Karpas-422 (cell line): ENCODE results near the gene IQCK. TPM values are rescaled to one million over a fixed set of nuclear protein-coding genes. Genes with fewer than 3 reads are reported as not detected.

Experiments used
- DNase-seq: peaks from one replicate; pipeline ENCODE4 v3.0.0-alpha.2; 2015
- H2AFZ ChIP-seq: fragments of 200-600 bp; sonication (generic); 2 replicates; pipeline ENCODE4 v1.6.1; 2014; ENCODE audit warnings: antibody characterized with exemption, low read length, mixed read lengths
- H3K27ac ChIP-seq: fragments of 200-600 bp; sonication (generic); 2 replicates; pipeline ENCODE4 v1.5.1; 2014; ENCODE audit warnings: mild to moderate bottlenecking, low read length, moderate library complexity
- H3K27me3 ChIP-seq: fragments of 200-600 bp; sonication (generic); 2 replicates; pipeline ENCODE4 v1.6.1; 2014; ENCODE audit warnings: low read length, mixed read lengths
- H3K36me3 ChIP-seq: fragments of 200-600 bp; sonication (generic); 2 replicates; pipeline ENCODE4 v1.6.1; 2014; ENCODE audit warnings: low read length, mixed read lengths; ENCODE audit not compliant: insufficient read depth
- H3K4me1 ChIP-seq: fragments of 200-600 bp; sonication (generic); 2 replicates; pipeline ENCODE4 v1.6.1; 2014; ENCODE audit warnings: mild to moderate bottlenecking, low read length, mixed read lengths
- H3K4me2 ChIP-seq: fragments of 200-600 bp; sonication (generic); 2 replicates; pipeline ENCODE4 v1.6.1; 2014; ENCODE audit warnings: low read length, low read depth, mild to moderate bottlenecking; ENCODE audit not compliant: poor library complexity, severe bottlenecking
- H3K4me3 ChIP-seq: fragments of 200-600 bp; sonication (generic); 2 replicates; pipeline ENCODE4 v1.5.1; 2014; ENCODE audit warnings: mild to moderate bottlenecking, antibody characterized with exemption, low read length, mixed read lengths
- H3K79me2 ChIP-seq: fragments of 200-600 bp; sonication (generic); 2 replicates; pipeline ENCODE4 v1.6.1; 2014; ENCODE audit warnings: mild to moderate bottlenecking, low read length, mixed read lengths
- H3K9ac ChIP-seq: fragments of 200-600 bp; sonication (generic); 2 replicates; pipeline ENCODE4 v1.6.0; 2014; ENCODE audit warnings: low read length
- H3K9me2 ChIP-seq: fragments of 200-600 bp; sonication (generic), shearing (Covaris generic); replicated peaks from 2 replicates; pipeline ENCODE4 v1.6.0; 2014; ENCODE audit warnings: mild to moderate bottlenecking, low read length, moderate library complexity; ENCODE audit not compliant: insufficient read depth
- H3K9me3 ChIP-seq: fragments of 300-700, 200-600 bp; sonication (generic); 2 replicates; pipeline ENCODE4 v1.6.1; 2014; ENCODE audit warnings: low read length, mixed read lengths
- H4K20me1 ChIP-seq: fragments of 200-600 bp; sonication (generic); 2 replicates; pipeline ENCODE4 v1.6.1; 2014; ENCODE audit warnings: mild to moderate bottlenecking, antibody characterized with exemption, low read length, low read depth; ENCODE audit not compliant: insufficient read depth
- total RNA-seq: library from RNA; depleted of rRNA; stranded (reverse); fragments of >200 nt; shearing (Covaris generic); gene quantifications from 2 replicates; pipeline ENCODE4 v1.2.3, GENCODE V29; 2014; ENCODE audit warnings: low replicate concordance

The IQCK gene
- total RNA-seq, 1 experiment from 2014 or later = 4.9 TPM

DNA sequence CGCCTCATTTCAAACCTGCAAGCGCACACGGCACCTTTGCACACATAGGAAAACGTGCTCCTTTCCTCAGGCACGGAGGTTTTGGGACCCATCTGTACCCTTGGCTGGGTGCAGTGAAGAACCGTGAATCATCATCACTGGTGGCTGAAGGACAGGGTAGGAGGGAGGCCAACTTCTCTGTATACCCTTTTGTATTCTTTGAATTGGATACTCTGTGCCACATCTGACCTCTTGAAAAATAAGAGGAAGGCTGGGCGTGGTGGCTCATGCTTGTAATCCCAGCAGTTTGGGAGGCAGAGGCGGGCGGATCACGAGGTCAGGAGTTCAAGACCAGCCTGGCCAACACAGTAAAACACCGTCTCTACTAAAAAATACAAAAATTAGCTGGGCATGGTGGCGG, 154.9 kb downstream of the IQCK start:
- Histone ChIP-seq H3K9ac (no peak overlapping the region), H3K27me3 (no peaks in the 10 kb centered on the region), H2AFZ (no peak overlapping the region), H3K36me3 (no peaks in the 10 kb centered on the region), H3K4me3 (no peak overlapping the region), H3K27ac (no peak overlapping the region), H3K79me2 (no peaks in the 10 kb centered on the region), H3K9me3 (no peaks in the 10 kb centered on the region), H3K4me2 (no peak overlapping the region), H3K4me1 (no peaks in the 10 kb centered on the region), H3K9me2 (no peaks in the 10 kb centered on the region), H4K20me1 (no peaks in the 10 kb centered on the region)
- DNase-seq = no peak

DNA sequence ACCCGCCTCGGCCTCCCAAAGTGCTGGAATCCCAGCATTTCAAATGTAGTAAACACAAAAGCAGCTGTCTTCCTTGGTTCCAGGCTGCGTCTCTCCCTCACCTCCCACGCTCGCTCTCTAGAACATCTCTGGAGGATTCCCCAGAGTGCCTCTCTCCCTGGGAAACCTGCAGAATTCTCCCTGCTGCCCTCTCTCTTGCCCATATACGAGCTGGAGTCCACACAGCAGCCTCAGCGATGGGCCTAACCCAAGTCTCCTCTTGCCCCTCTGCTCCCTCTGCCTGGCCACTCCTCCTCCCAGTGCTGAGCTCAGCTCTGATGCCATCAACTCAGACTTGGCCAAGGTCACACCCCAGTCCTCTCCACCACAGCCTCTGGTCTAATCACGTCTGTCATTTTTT, 156.0 kb downstream of the IQCK start:
- Histone ChIP-seq H3K9ac (no peak overlapping the region), H3K4me2 (no peak overlapping the region), H3K27ac (no peak overlapping the region), H3K36me3 (no peaks in the 10 kb centered on the region), H3K79me2 (no peaks in the 10 kb centered on the region), H3K4me3 (no peak overlapping the region), H3K4me1 (no peaks in the 10 kb centered on the region), H3K9me2 (no peaks in the 10 kb centered on the region), H3K27me3 (no peaks in the 10 kb centered on the region), H2AFZ (no peak overlapping the region), H4K20me1 (no peaks in the 10 kb centered on the region), H3K9me3 (no peaks in the 10 kb centered on the region)
- DNase-seq = no peak

DNA sequence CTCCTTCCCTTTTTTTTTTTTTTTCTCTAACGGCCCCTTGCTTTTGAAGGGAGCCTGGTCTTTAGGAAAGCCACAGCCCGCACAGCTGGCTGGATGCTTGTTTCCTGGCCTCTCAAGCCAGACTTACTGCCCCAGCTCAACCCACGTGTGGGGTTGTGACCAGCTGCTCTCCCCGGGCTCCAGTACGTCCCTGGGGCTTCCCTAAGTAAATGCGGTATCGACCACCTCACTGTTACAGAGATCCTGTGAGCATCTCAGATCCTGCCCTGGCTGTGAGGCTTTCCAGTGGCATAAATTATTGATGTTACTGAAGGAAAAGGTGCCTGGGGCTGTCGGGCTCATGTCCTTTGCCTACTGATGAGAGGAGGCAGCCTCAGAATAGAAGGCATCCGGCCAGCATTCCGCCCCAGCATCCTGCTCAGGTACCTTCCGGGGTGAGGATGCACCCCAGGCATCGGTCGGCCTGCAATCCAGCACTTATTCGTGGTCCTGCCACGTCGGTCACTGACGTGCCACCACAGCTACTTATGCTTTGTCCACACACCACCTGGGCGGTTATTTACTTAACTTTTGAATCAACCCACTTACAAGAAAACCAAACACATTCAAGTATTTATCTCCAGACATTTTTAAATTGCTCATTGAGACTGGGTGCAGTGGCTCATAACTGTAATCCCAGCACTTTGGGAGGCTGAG, 156.9 kb downstream of the IQCK start:
- Histone ChIP-seq H3K36me3 (no peaks in the 10 kb centered on the region), H3K27ac (no peak overlapping the region), H3K9me2 (no peaks in the 10 kb centered on the region), H2AFZ (no peak overlapping the region), H3K4me3 (no peak overlapping the region), H3K9ac (no peak overlapping the region), H4K20me1 (no peaks in the 10 kb centered on the region), H3K9me3 (no peaks in the 10 kb centered on the region), H3K27me3 (no peaks in the 10 kb centered on the region), H3K4me2 (no peak overlapping the region), H3K79me2 (no peaks in the 10 kb centered on the region), H3K4me1 (no peaks in the 10 kb centered on the region)
- no peak for DNase-seq

DNA sequence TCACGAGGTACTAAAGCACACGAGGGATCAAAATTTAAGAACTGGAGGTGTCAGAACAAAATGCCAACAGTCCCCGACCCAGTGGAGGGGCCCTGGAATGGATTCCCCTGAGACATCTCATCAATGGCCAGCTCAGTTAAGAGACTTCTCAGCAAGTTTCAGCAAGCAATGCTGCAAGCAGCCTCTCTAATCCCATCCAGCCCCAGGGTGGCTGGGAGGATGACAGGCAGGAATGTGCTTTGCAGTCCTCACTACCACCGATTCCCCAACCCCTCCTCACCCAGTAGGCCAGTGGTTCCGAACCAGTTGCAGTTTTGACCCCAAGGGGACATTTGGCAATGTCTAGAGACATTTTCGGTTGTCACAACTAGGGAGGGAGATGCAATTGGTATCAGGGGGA, 157.8 kb downstream of the IQCK start:
- H3K4me1 ChIP-seq = no peaks in the 10 kb centered on the region
- no peaks in the 10 kb centered on the region for H3K79me2 ChIP-seq
- no peak overlapping the region for H3K4me2 ChIP-seq
- no peak overlapping the region for H3K27ac ChIP-seq
- no peaks in the 10 kb centered on the region for H4K20me1 ChIP-seq
- H3K9me3 ChIP-seq = no peaks in the 10 kb centered on the region
- no peak overlapping the region for H3K4me3 ChIP-seq
- no peaks in the 10 kb centered on the region for H3K36me3 ChIP-seq
- no peaks in the 10 kb centered on the region for H3K27me3 ChIP-seq
- no peak for DNase-seq
- H3K9me2 ChIP-seq = no peaks in the 10 kb centered on the region
- H2AFZ ChIP-seq = no peak overlapping the region
- H3K9ac ChIP-seq = no peak overlapping the region

DNA sequence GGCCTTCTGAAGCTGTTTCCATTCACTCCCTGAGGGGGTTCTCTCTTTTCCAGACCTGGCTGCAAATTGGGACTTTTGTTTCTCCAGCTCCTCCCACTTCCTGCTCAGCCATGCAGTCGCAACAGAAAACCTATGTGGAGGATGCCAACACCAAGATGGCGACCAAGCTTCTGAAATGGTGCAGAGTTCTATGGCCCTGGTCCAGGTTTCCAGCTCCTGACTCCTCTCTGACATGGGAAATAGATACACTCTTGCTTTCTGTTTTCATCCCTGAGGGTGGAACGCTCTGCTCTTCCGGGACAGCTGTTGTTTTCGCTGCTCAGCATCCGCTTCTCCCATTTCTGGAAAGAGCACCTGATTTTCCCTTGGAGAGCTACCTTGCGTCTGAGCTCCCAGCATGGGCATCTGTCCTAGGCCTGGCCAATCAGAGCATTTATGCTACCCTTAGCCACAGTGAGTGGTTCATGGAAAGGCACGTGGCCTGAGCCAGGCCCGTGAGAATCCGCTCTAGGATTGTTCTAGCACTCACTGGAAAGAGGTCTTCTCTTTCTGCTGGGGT, 158.5 kb downstream of the IQCK start:
- no peaks in the 10 kb centered on the region for H3K36me3 ChIP-seq
- no peak overlapping the region for H3K4me3 ChIP-seq
- no peak overlapping the region for H3K4me2 ChIP-seq
- H3K27me3 ChIP-seq = no peaks in the 10 kb centered on the region
- no peaks in the 10 kb centered on the region for H3K9me3 ChIP-seq
- H3K4me1 ChIP-seq = no peaks in the 10 kb centered on the region
- H3K9ac ChIP-seq = no peak overlapping the region
- no peak overlapping the region for H2AFZ ChIP-seq
- no peaks in the 10 kb centered on the region for H3K79me2 ChIP-seq
- no peaks in the 10 kb centered on the region for H3K9me2 ChIP-seq
- H3K27ac ChIP-seq = no peak overlapping the region
- H4K20me1 ChIP-seq = no peaks in the 10 kb centered on the region
- no peak for DNase-seq

DNA sequence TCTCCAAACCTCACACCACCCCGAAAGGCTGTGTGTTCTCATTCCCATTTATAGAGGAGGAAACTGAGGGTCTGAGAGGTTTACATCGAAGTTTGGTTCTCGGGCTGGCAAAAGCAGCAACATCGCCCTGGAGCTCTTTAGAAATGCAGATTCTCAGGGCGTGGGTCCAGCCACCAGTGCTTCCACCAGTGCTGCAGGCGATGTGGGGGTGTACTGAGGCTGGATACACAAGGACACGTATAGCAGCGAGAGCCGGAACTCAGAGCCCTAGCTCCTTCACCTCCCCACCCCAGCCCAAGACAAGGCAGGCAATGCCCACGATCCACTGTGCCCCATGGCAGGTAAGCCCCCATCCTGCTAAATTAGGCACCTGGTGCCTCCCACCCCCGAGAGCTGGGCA, 160.7 kb downstream of the IQCK start:
- no peaks in the 10 kb centered on the region for H3K79me2 ChIP-seq
- H4K20me1 ChIP-seq = no peaks in the 10 kb centered on the region
- no peaks in the 10 kb centered on the region for H3K9me3 ChIP-seq
- H3K9ac ChIP-seq = no peak overlapping the region
- H3K27ac ChIP-seq = no peak overlapping the region
- H3K4me1 ChIP-seq = no peaks in the 10 kb centered on the region
- H2AFZ ChIP-seq = no peak overlapping the region
- no peaks in the 10 kb centered on the region for H3K36me3 ChIP-seq
- H3K4me3 ChIP-seq = no peak overlapping the region
- no peaks in the 10 kb centered on the region for H3K27me3 ChIP-seq
- no peak for DNase-seq
- H3K9me2 ChIP-seq = no peaks in the 10 kb centered on the region
- no peak overlapping the region for H3K4me2 ChIP-seq

DNA sequence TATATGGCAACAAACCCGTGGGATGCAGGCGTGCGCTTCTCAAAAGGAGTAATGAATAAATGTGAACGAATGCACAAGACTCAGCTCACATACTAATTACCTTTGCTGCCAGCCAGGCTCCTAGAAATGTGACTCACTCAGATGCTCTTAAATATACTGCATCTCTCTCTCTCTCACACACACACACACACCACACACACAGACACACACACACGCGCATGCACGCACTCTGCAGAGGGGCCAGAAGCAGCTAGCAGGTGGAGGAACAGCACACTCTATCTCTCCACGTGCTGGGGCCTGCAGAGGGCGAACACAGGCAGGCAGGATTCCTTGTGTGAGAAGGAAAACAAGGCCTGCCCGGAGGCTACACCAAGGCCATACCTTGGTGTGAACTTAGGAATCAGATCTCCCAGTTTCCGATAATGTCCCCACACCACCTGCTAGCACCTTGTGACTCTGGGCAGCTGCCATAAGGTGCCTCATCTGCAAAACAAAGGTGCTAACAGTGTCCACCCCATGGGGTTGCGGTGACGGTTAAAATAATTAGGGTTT, 161.2 kb downstream of the IQCK start:
- Histone ChIP-seq H3K4me2 (no peak overlapping the region), H3K9me3 (no peaks in the 10 kb centered on the region), H3K9ac (no peak overlapping the region), H3K4me1 (no peaks in the 10 kb centered on the region), H3K9me2 (no peaks in the 10 kb centered on the region), H3K27me3 (no peaks in the 10 kb centered on the region), H2AFZ (no peak overlapping the region), H4K20me1 (no peaks in the 10 kb centered on the region), H3K27ac (no peak overlapping the region), H3K36me3 (no peaks in the 10 kb centered on the region), H3K79me2 (no peaks in the 10 kb centered on the region), H3K4me3 (no peak overlapping the region)
- no peak for DNase-seq

DNA sequence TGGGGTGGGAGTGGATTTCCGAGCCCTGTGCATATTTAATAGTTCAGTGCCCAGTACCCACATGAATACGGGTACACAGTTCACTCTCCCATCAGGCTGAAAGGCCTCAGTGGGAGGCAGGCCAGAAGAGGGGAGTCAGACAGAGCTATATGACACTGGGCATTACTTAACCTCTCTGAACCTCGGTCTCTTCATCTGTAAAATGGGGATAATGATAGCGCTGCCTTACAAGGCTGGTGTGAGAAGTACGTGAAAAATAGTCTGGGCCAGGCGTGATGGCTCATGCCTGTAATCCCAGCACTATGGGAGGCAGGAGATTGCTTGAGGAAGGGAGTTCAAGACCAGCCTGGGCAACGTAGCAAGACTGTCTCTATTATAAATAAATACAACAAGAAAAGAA, 163.0 kb downstream of the IQCK start:
- no peak overlapping the region for H3K4me3 ChIP-seq
- H3K27me3 ChIP-seq = no peaks in the 10 kb centered on the region

More for the DNA sequence above, 163.0 kb downstream of the IQCK start:
- DNase-seq = no peak
- Histone ChIP-seq H2AFZ (no peak overlapping the region), H3K79me2 (no peaks in the 10 kb centered on the region), H3K9ac (no peak overlapping the region), H4K20me1 (no peaks in the 10 kb centered on the region), H3K9me2 (no peaks in the 10 kb centered on the region), H3K27ac (no peak overlapping the region), H3K9me3 (no peaks in the 10 kb centered on the region), H3K36me3 (no peaks in the 10 kb centered on the region), H3K4me1 (no peaks in the 10 kb centered on the region), H3K4me2 (no peak overlapping the region)
